Measurements from ENCODE around the gene SPOCK2. TPM values are rescaled to one million over a fixed set of nuclear protein-coding genes. Genes with fewer than 3 reads are reported as not detected.

The SPOCK2 gene
- total and polyA plus RNA-seq, 2 of the 4 experiments (the other 2 are of a cell fraction), result 0.02 TPM; not detected in 1

GRCh38 chr10:72066318-72067284 is 21.8 kb downstream of the SPOCK2 start:
- Histone ChIP-seq H4K8ac (ENCODE audit: low read depth in 2 of 2, low read length in 2 of 2) (no peak overlapping the region), H3K36me3 (ENCODE audit: control insufficient read depth, insufficient read depth, low read length) (no peaks in the 10 kb centered on the region), H2AK5ac (ENCODE audit: low read depth, low read length) (no peak overlapping the region), H3K9ac (ENCODE audit: low read depth, low read length) (no peak overlapping the region), H4K91ac (ENCODE audit: insufficient read depth, low read depth, low read length) (no peak overlapping the region), H3K27ac (ENCODE audit: insufficient read depth, low read length) (no peak overlapping the region), H3K9me3 (ENCODE audit: control insufficient read depth, insufficient read depth, low read length) (peaks cover 3% of the 10 kb centered on the region), H2AFZ (replicated peaks; ENCODE audit: low read length, poor library complexity) (no peak overlapping the region), H3K9me1 (ENCODE audit: insufficient read depth, low read length) (no peaks in the 10 kb centered on the region), H3K4me3 (ENCODE audit: insufficient read depth, low read depth, low read length) (no peak overlapping the region), H2BK15ac (ENCODE audit: low read depth, low read length) (no peak overlapping the region), H2BK120ac (ENCODE audit: low read depth, low read length) (no peak overlapping the region), H2AK9ac (replicated peaks; ENCODE audit: low read depth, low read length, poor library complexity) (no peak overlapping the region), H2BK5ac (ENCODE audit: low read depth, low read length, poor library complexity, severe bottlenecking) (no peak overlapping the region), H3K18ac (ENCODE audit: low read depth, low read length) (no peak overlapping the region), H4K5ac (ENCODE audit: low read depth, low read length) (no peak overlapping the region), H3K27me3 (ENCODE audit: control insufficient read depth, insufficient read depth, low read length) (peaks cover 32% of the 10 kb centered on the region), H3K79me1 (ENCODE audit: low read depth in 1 of 2, low read length in 2 of 2) (no peaks in the 10 kb centered on the region), H3K4me1 (ENCODE audit: control insufficient read depth, insufficient read depth, low read length) (no peaks in the 10 kb centered on the region), H3K4me2 (ENCODE audit: low read depth, low read length) (no peak overlapping the region), H3K56ac (ENCODE audit: extremely low read depth, insufficient read depth, low read length) (no peak overlapping the region), H3K23ac (ENCODE audit: low read depth, low read length) (no peak overlapping the region), H3K14ac (replicated peaks; ENCODE audit: low read depth, low read length) (no peak overlapping the region), H3K4ac (ENCODE audit: low read depth, low read length) (no peak overlapping the region), H2BK20ac (ENCODE audit: low read depth, low read length) (no peak overlapping the region), H4K20me1 (ENCODE audit: insufficient read depth, low read length) (no peaks in the 10 kb centered on the region)
- intact Hi-C loops (cut with micrococcal nuclease), result no loop called here
- ChIA-PET CTCF (interaction anchor here (0.7 to 1.9 kb wide), 2 partner anchors 18 to 170 kb away, joined by 5 to 6 read pairs; no protein-coding TSS in a partner anchor), POLR2A (ENCODE audit: unreplicated experiment) (no interaction called here)
- dilution Hi-C loops (cut with HindIII; ENCODE audit: low sequenced_read_pairs, unreplicated experiment), result no loop called here
- WGBS, 2 experiments (ENCODE audit: extremely low coverage in 2 of 2, insufficient read length in 1 of 2), result 54% methylated on average over 3 of the region's 18 CpGs; no CpG with 5 or more reads in 1 of the 2 experiments
- DNase-seq (no peak), ATAC-seq (ENCODE audit: low read depth) (no peak)
- in situ Hi-C loops (cut with MboI; ENCODE audit: low sequenced_read_pairs), result no loop called here
- BruUV-seq (replicated peaks), result no TSS peak
- TF ChIP-seq RCOR1 (IDR thresholded peaks at IDR 0.05; ENCODE audit: insufficient replicate concordance, low read length) (no peak), MAFK (IDR thresholded peaks at IDR 0.05; ENCODE audit: low read depth, low read length) (no peak), SMC3 (IDR thresholded peaks at IDR 0.05; ENCODE audit: low read depth, low read length) (no peak), NFE2L2 (IDR thresholded peaks at IDR 0.05; ENCODE audit: low read depth, low read length) (no peak), BHLHE40 (IDR thresholded peaks at IDR 0.05; ENCODE audit: low read depth, low read length) (no peak), ELK1 (IDR thresholded peaks at IDR 0.05; ENCODE audit: borderline replicate concordance, low read depth, low read length) (no peak), FOS (IDR thresholded peaks at IDR 0.05; ENCODE audit: low read depth, low read length) (no peak), CEBPB (IDR thresholded peaks at IDR 0.05; ENCODE audit: low read depth, low read length) (no peak), MAZ (IDR thresholded peaks at IDR 0.05; ENCODE audit: borderline replicate concordance, low read depth, low read length) (no peak), CTCF (conservative IDR thresholded peaks at IDR 0.05; ENCODE audit: low read depth, low read length) (no peak), RFX5 (IDR thresholded peaks at IDR 0.05; ENCODE audit: low read depth, low read length) (no peak), MXI1 (IDR thresholded peaks at IDR 0.05; ENCODE audit: borderline replicate concordance, low read depth, low read length) (no peak), CHD1 (IDR thresholded peaks at IDR 0.05; ENCODE audit: low read depth, low read length) (no peak), USF2 (IDR thresholded peaks at IDR 0.05; ENCODE audit: low read depth, low read length) (no peak)
